NCI-H1092 treated with DMSO at 0.1 percent for 48 hours (cell line): ENCODE results near the gene LRFN2.

Experiments
- DNase-seq: peaks from one replicate; lab custom pipeline; 2025; lab: John Stamatoyannopoulos, UW

LRFN2 gene

GRCh38 chr6:40587240-40588069 is at the start of gene LRFN2:
Gene LRFN2, minus strand, starts transcription at chr6:40587364.
- peak; percentile 79 for DNase-seq

- peak; percentile 28 for DNase-seq
These were observed 47.3 kb upstream of the LRFN2 start for GRCh38 chr6:40634429-40634828.

- DNase-seq = peak; percentile 20
These were observed 44.6 kb upstream of the LRFN2 start for GRCh38 chr6:40631744-40632143.

- DNase-seq = no peak
These were observed 43.3 kb upstream of the LRFN2 start for GRCh38 chr6:40630488-40630887.

- DNase-seq = no peak
These were observed 42.9 kb upstream of the LRFN2 start for GRCh38 chr6:40630051-40630450.

GRCh38 chr6:40629463-40629862 is 42.3 kb upstream of the LRFN2 start:
- no peak for DNase-seq

- no peak for DNase-seq
These were observed 40.2 kb upstream of the LRFN2 start for GRCh38 chr6:40627316-40627715.

GRCh38 chr6:40626886-40627285 is 39.7 kb upstream of the LRFN2 start:
- DNase-seq = no peak

- no peak for DNase-seq
These were observed 36.8 kb upstream of the LRFN2 start for GRCh38 chr6:40623932-40624331.

GRCh38 chr6:40623178-40623577 is 36.0 kb upstream of the LRFN2 start:
- no peak for DNase-seq

GRCh38 chr6:40620574-40621240 is 33.5 kb upstream of the LRFN2 start:
- no peak for DNase-seq

- no peak for DNase-seq
These were observed 27.5 kb upstream of the LRFN2 start for GRCh38 chr6:40614671-40615070.

GRCh38 chr6:40611912-40612311 is 24.7 kb upstream of the LRFN2 start:
- DNase-seq = no peak

GRCh38 chr6:40611434-40611833 is 24.3 kb upstream of the LRFN2 start:
- DNase-seq = no peak

- no peak for DNase-seq
These were observed 23.1 kb upstream of the LRFN2 start for GRCh38 chr6:40610229-40610628.

- DNase-seq = no peak
These were observed 19.8 kb upstream of the LRFN2 start for GRCh38 chr6:40606981-40607380.

- no peak for DNase-seq
These were observed 19.4 kb upstream of the LRFN2 start for GRCh38 chr6:40606526-40606925.

GRCh38 chr6:40604082-40604481 is 16.9 kb upstream of the LRFN2 start:
- no peak for DNase-seq

- DNase-seq = no peak
These were observed 12.4 kb upstream of the LRFN2 start for GRCh38 chr6:40599555-40599954.

- no peak for DNase-seq
These were observed 11.4 kb upstream of the LRFN2 start for GRCh38 chr6:40598516-40598915.

- DNase-seq = no peak
These were observed 10.1 kb upstream of the LRFN2 start for GRCh38 chr6:40597301-40597700.

GRCh38 chr6:40588480-40588879 is 1.3 kb upstream of the LRFN2 start:
- peak; percentile 24 for DNase-seq

GRCh38 chr6:40588070-40588384 is 863 bp upstream of the LRFN2 start:
- no peak for DNase-seq
